Left lobe of liver (tissue), 2 donors: ENCODE measurements around the gene SH3GL2. TPM values are rescaled to one million over a fixed set of nuclear protein-coding genes. Genes with fewer than 3 reads are reported as not detected.
A peak's percentile ranks its signal among the peaks of the same experiment; 100 is the strongest.
"Not testable (repeated sequence)": the region's sequence is repeated elsewhere in the genome, so short reads cannot be mapped to it uniquely, and the experiment has no call there.

Experiments used
- ATAC-seq: fragments of 200-7000 bp; cut with Tn5 transposase; one replicate; pipeline ENCODE4 v1.9.1; 2020; ENCODE audit warnings: mild to moderate bottlenecking, moderate library complexity
- DNase-seq: peaks from one replicate; pipeline ENCODE4 v3.0.0-alpha.2; 2020; ENCODE audit warnings: low spot score
- total RNA-seq: library from RNA; stranded (reverse); gene quantifications from one replicate; pipeline ENCODE4 v1.2.1, GENCODE V29; 2021
- donor health status: DM: no; HTN: no; CAD: no; lungs with moderate emphysema.
- donor health status: DM: no; HTN: yes; CAD: no.

Gene SH3GL2
- total RNA-seq, 1 donor from 2014 or later: not detected

GRCh38 chr9:17739736-17740135 is 160.9 kb downstream of the SH3GL2 start:
- DNase-seq (no peak), ATAC-seq (no peak)

DNA sequence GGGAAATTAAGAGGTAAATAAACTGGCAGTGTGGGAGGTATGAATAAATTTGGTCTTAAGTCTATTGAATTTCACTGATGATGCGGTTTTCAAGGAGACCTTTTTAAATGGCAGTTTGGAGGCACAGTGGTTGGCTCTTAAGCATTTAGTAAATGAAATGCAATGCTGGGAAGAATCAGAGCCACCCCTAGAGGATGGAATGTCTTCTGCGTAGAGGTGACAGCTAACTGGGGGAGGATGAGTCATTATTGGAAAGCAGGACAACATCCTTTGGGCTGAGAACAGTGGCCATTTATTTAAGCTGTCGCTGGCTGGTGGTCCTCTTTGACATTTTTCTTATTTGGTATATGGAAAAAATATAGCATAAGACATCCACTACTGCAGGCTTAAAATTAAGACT is 163.2 kb downstream of the SH3GL2 start:
- ATAC-seq (no peak), DNase-seq (no peak)

GRCh38 chr9:17744786-17745185 is 165.9 kb downstream of the SH3GL2 start:
- ATAC-seq (no peak), DNase-seq (no peak)

GRCh38 chr9:17750269-17750668 is 171.4 kb downstream of the SH3GL2 start:
- ATAC-seq (no peak), DNase-seq (no peak)

DNA sequence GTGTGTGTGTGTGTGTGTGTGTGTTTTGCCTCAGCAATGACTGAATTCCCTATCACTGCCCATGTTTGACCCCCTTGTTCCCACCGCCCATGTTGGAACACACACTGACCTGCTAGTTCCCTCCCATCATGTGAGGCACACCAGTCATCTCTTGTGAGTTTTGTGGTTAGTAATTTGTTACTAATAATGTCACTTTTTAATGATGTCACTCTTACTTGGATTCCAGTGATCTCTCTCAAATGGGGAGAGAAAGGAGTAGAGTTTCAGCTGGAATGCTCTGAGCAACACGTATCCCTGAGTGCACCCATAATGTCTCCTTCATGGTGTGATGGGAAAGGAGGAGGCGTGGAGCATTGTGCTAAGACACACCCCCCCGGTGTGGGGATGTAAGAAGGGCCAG is 172.6 kb downstream of the SH3GL2 start:
- ATAC-seq (no peak), DNase-seq (no peak)

GRCh38 chr9:17752021-17752420 is 173.2 kb downstream of the SH3GL2 start:
- DNase-seq: no peak
- ATAC-seq: no peak

GRCh38 chr9:17757816-17758215 is 178.9 kb downstream of the SH3GL2 start:
- no peak for DNase-seq

DNA sequence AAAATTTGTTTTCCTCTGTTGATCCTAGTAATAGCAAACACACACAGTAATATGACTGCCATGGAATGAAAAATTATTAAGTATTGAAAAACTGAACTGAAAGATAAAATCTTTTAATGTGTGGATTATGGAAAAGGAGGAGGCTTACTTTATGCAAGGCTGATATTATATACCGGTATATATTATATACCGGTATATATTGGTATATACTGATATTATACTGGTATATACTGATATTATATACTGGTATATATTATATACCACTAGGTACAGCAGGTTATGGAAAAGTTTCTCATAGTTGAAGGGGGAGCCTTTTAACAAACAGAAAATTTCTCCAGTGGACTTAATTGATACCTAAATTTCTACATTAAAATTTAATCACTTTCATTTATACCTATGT is 181.4 kb downstream of the SH3GL2 start:
- ATAC-seq (no peak), DNase-seq (no peak)

More at GRCh38 chr9:17757816-17758215, 178.9 kb downstream of the SH3GL2 start:
- ATAC-seq: no peak

- DNase-seq: no peak
- ATAC-seq: no peak
Observed at GRCh38 chr9:17761984-17762676, 183.3 kb downstream of the SH3GL2 start.

DNA sequence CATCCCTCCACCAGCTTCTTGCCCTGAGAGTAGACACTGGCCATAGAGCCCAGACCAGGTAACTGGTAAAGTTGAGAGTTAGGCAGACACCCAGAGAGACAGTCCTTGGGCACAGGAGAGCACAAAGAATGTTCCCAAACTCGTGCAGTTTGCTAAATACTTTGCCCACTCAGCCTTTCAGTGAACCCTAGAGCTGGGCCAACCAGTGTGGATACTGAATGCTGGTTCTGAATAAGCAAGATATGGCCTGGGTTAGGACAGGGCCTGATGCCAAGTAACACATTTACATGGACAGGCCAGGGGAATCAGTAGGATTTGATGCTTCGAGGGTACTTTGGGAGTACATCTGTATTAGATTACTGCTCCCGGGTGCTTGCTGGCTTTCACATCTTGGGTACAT is 185.4 kb downstream of the SH3GL2 start:
- ATAC-seq (no peak), DNase-seq (no peak)

- not testable (repeated sequence) for DNase-seq, ATAC-seq
Observed at GRCh38 chr9:17765131-17765530, 186.3 kb downstream of the SH3GL2 start.

DNA sequence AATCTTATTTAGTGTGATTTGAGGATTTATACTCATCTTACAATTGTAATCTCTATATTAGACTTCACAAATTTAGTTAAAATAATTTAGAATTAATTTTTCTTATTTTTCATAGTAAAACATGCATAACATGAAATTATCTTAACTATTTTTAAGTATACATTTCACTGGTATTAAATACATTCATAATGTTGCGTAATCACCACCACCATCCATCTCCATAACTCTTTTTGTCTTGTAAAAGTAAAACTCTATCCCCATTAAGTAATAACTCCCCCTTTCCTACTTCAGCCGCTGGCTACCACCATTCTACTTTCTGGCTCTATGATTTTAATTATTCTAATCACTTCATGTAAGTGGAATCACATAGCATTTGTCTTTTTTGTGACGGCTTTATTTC is 193.4 kb downstream of the SH3GL2 start:
- no peak for DNase-seq
- ATAC-seq: no peak

GRCh38 chr9:17775656-17776055 is 196.8 kb downstream of the SH3GL2 start:
- ATAC-seq (no peak), DNase-seq (no peak)

DNA sequence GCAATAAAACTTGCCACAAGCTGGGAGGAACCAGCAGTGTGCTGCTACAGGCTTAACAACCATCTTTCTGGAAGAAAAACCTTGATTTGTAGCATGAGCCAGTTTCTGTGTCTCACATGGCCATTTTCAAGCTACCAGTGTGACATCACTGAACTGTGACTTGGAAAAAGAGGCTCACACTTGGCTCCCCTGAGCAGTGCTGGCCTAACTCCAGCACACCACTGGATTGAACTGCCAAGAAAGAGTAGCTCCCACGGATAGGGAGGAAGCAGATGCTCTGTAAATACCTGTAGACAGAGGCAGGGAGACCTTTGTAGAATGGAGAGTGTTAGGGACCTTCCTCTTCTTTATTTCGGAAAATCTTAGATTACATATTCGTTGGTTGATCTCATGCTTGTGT is 197.9 kb downstream of the SH3GL2 start:
- DNase-seq (no peak), ATAC-seq (no peak)

GRCh38 chr9:17777465-17777864 is 198.6 kb downstream of the SH3GL2 start:
- ATAC-seq: no peak
- DNase-seq: no peak

DNA sequence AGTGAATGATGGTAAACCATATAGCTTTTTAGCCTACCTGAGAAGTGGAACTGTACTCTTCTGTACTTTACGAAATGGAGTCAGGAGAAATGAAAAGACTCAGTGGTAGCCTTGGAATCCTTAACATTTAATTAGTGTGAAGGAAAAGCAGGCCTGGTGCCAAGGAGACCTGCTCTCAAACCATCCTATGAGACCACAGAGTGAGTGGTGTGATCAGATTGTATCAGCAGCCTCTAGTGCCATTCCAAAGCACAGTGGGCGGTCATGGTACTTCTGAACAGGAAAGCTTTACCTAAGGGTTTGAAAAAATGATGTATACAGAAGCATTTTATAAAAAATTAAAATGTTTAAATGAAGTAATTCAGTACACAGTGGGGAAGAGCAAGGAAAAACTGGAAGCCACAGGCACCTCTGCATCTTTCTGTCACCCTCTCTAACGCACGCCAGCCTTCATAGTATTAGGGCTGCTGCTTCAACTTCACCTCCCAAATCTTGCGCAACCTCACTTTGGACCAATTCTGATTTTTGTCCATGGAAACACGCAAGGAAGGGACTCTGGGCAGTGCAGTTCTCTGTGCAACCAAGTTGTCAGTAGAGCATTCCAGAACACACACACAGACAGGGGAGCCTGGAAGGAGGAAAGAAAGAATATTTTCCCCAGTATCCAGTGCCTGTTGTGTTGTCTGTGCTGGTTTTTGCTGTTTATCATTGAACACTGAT is 203.7 kb downstream of the SH3GL2 start:
- ATAC-seq: no peak

GRCh38 chr9:17783227-17783626 is 204.4 kb downstream of the SH3GL2 start:
- DNase-seq (no peak), ATAC-seq (no peak)

More for the DNA sequence above, 203.7 kb downstream of the SH3GL2 start:
- no peak for DNase-seq

- ATAC-seq (no peak), DNase-seq (no peak)
Observed at GRCh38 chr9:17789316-17789715, 210.4 kb downstream of the SH3GL2 start.

DNA sequence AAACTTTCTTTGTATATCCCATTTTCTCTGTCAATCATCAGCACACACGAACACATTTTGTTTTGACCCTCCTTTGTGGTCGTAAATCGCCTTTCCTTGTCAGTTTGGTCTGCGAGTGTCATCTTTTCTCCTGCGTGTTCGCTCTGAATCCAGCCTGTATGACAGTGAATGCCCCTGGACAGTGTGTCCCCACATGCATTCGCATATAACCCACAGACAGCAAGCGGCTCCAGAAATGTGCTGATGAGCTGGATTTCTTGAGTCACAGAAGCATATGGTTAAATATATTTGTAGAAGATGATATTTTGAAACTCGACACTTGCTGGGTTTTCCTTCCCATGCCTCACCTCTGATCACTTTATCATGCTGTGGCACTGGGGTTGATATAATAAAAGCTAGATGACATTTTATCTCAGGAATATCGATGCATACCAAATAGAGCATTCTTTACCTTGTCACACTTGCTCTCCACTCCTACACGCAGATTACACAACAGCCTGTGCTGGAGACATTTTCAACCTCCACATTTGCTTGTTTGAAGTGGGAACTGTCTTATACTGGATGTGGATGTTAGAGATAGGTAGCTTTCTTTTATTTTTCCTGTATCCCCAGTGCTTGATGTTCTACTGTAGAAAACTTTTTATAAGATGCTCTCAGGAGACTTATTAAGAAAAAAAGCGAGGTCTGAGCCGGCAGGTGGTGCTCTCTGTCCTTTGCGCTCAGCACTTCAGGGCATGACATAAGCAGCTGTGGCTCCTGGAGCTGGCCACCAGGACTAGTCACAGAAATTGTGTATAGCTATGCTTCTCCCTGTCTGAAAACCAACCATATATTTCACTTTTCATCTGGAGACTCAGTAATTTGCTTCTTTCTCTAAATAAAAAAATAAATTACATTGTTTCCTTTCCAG is 215.1 kb downstream of the SH3GL2 start:
- DNase-seq: no peak
- ATAC-seq: peak; percentile 65

GRCh38 chr9:17795744-17796143 is 216.9 kb downstream of the SH3GL2 start:
- DNase-seq: no peak
- ATAC-seq: no peak

GRCh38 chr9:17799369-17799768 is 220.5 kb downstream of the SH3GL2 start:
- ATAC-seq (no peak), DNase-seq (no peak)
